ENCODE data around the gene NT5C3B. TPM values are rescaled to one million over a fixed set of nuclear protein-coding genes. Genes with fewer than 3 reads are reported as not detected.
"Not testable (repeated sequence)": the region's sequence is repeated elsewhere in the genome, so short reads cannot be mapped to it uniquely, and the experiment has no call there.

The NT5C3B gene
- total RNA-seq, 6 experiments from 2014 or later: 33.9 to 55.2 (median 37.3) TPM

- peaks cover 1% of the 10 kb centered on the region for H3K27me3 Mint-ChIP-seq (ENCODE audit: insufficient read depth)
- DNase-seq: no peak
- H3K4me3 Mint-ChIP-seq: peak within 1 kb of the TSS; percentile 80
- H3K27ac Mint-ChIP-seq: no peak within 1 kb of the TSS
- no peaks in the 10 kb centered on the region for H3K9me3 Mint-ChIP-seq
- peaks cover 11% of the 10 kb centered on the region for H3K4me1 Mint-ChIP-seq (ENCODE audit: low read depth)
- no peak for TF ChIP-seq CTCF (IDR thresholded peaks at IDR 0.05)
- 0 out of 2 replicates have a peak, but pooled peaks cover 4% of the 10 kb centered on the region for H3K36me3 Mint-ChIP-seq (ENCODE audit: low read depth)
These were observed 1.9 kb upstream of the NT5C3B start, which contains the start of gene KLHL10 for GRCh38 chr17:41837761-41838538. KLHL10 (plus strand) TSS chr17:41837825; CDS start chr17:41837933, 108 bp downstream.

- Mint-ChIP-seq H3K9me3 (no peaks in the 10 kb centered on the region), H3K4me3 (peak overlapping the region; percentile 80), H3K36me3 (ENCODE audit: low read depth) (peaks cover 5% of the 10 kb centered on the region; the same call in 1 of the 2 replicates), H3K27me3 (ENCODE audit: insufficient read depth) (peaks cover 1% of the 10 kb centered on the region), H3K27ac (no peak overlapping the region), H3K4me1 (ENCODE audit: low read depth) (peaks cover 11% of the 10 kb centered on the region)
- TF ChIP-seq CTCF (IDR thresholded peaks at IDR 0.05): no peak
- no peak for DNase-seq
These were observed 641 bp upstream of the NT5C3B start for GRCh38 chr17:41836550-41837196.

- H3K36me3 Mint-ChIP-seq (ENCODE audit: low read depth): peaks cover 10% of the 10 kb centered on the region
- H3K4me3 Mint-ChIP-seq: peak overlapping the region; percentile 87
- H3K9me3 Mint-ChIP-seq: no peaks in the 10 kb centered on the region
- peaks cover 11% of the 10 kb centered on the region for H3K4me1 Mint-ChIP-seq (ENCODE audit: low read depth)
- TF ChIP-seq CTCF (IDR thresholded peaks at IDR 0.05): no peak
- H3K27me3 Mint-ChIP-seq (ENCODE audit: insufficient read depth): peaks cover 2% of the 10 kb centered on the region
- H3K27ac Mint-ChIP-seq: peak overlapping the region; percentile 23
- DNase-seq: no peak
These were observed 725 bp downstream of the NT5C3B start for GRCh38 chr17:41835214-41835799.

GRCh38 chr17:41829961-41830360 is 6.1 kb downstream of the NT5C3B start:
- H3K36me3 Mint-ChIP-seq (ENCODE audit: low read depth): peaks cover 17% of the 10 kb centered on the region
- H3K27ac Mint-ChIP-seq; H3K27me3 Mint-ChIP-seq (ENCODE audit: insufficient read depth); DNase-seq; H3K9me3 Mint-ChIP-seq; H3K4me3 Mint-ChIP-seq; H3K4me1 Mint-ChIP-seq (ENCODE audit: low read depth): not testable (repeated sequence)

- Mint-ChIP-seq H3K36me3 (ENCODE audit: low read depth) (peaks cover 9% of the 10 kb centered on the region; the same call in 1 of the 2 replicates), H3K9me3 (no peaks in the 10 kb centered on the region), H3K27me3 (ENCODE audit: insufficient read depth) (peaks cover 9% of the 10 kb centered on the region), H3K27ac (no peak overlapping the region; the same call in 1 of the 2 replicates), H3K4me3 (no peak overlapping the region), H3K4me1 (ENCODE audit: low read depth) (no peaks in the 10 kb centered on the region)
- no peak for TF ChIP-seq CTCF (IDR thresholded peaks at IDR 0.05)
- DNase-seq: no peak
These were observed 10.7 kb downstream of the NT5C3B start for GRCh38 chr17:41825175-41825845.

Data from HFFc6 (cell line).